CD4-positive, alpha-beta memory T cell (primary cell): Measurements from ENCODE around the gene PHKA1. TPM values are rescaled to one million over a fixed set of nuclear protein-coding genes. Genes with fewer than 3 reads are reported as not detected.
"Not testable (repeated sequence)": the region's sequence is repeated elsewhere in the genome, so short reads cannot be mapped to it uniquely, and the experiment has no call there.

ENCODE experiments used
- CTCF ChIA-PET: fragments of 350-600 bp; sonication (Branson Sonifier 250); formaldehyde crosslinking; loops from one replicate; lab custom pipeline; 2021; ENCODE audit warnings: inconsistent platforms; ENCODE audit not compliant: partially characterized antibody; lab: Charles Lee
- POLR2A ChIA-PET: fragments of 350-600 bp; sonication (Branson Sonifier 250); formaldehyde crosslinking; loops from one replicate; lab custom pipeline; 2021; ENCODE audit not compliant: partially characterized antibody; lab: Charles Lee
- DNase-seq, 5 donors: peaks; one replicate each; pipeline versions ENCODE4 v3.0.0 to v3.0.0-alpha.2; 2020 to 2022; ENCODE audit warnings: mixed read lengths in 1 of 5
- H3K27ac ChIP-seq: one replicate; pipeline ENCODE4 v1.7.0; 2013; ENCODE audit warnings: low read depth, low read length
- H3K27me3 ChIP-seq: 2 replicates; pipeline ENCODE4 v1.7.0; 2013; ENCODE audit warnings: mild to moderate bottlenecking, low read length, moderate library complexity; ENCODE audit not compliant: insufficient read depth
- H3K36me3 ChIP-seq: 2 replicates; pipeline ENCODE4 v1.7.0; 2013; ENCODE audit warnings: mild to moderate bottlenecking, low read length, moderate library complexity; ENCODE audit not compliant: insufficient read depth
- H3K4me1 ChIP-seq: 2 replicates; pipeline ENCODE4 v1.7.0; 2013; ENCODE audit warnings: mild to moderate bottlenecking, low read length, moderate library complexity; ENCODE audit not compliant: insufficient read depth
- H3K4me3 ChIP-seq, 2 donors: one replicate each; pipeline ENCODE4 v1.7.0; 2013; ENCODE audit warnings: low read length in 2 of 2, mild to moderate bottlenecking in 1 of 2
- H3K9me3 ChIP-seq, 2 donors: one replicate each; pipeline ENCODE4 v1.7.0; 2013; ENCODE audit warnings: low read length in 2 of 2, control low read depth in 1 of 2; ENCODE audit not compliant: control insufficient read depth in 1 of 2
- H3K27ac Mint-ChIP-seq, 7 donors: one replicate each; pipeline ENCODE4 v1.8.0; 2020 to 2021; ENCODE audit warnings: mixed read lengths in 7 of 7, mild to moderate bottlenecking in 6 of 7, inconsistent platforms in 3 of 7, moderate library complexity in 3 of 7
- H3K27me3 Mint-ChIP-seq, 2 donors: one replicate each; pipeline ENCODE4 v1.8.0; 2020 to 2021; ENCODE audit warnings: mixed read lengths in 2 of 2
- H3K36me3 Mint-ChIP-seq, 2 donors: one replicate each; pipeline ENCODE4 v1.8.0; 2020 to 2021; ENCODE audit warnings: mixed read lengths in 2 of 2, inconsistent platforms in 1 of 2, mild to moderate bottlenecking in 1 of 2
- H3K4me1 Mint-ChIP-seq, 4 donors: one replicate each; pipeline ENCODE4 v1.8.0; 2020 to 2021; ENCODE audit warnings: mixed read lengths in 4 of 4, mild to moderate bottlenecking in 1 of 4
- H3K4me3 Mint-ChIP-seq, 8 donors: one replicate each; pipeline ENCODE4 v1.8.0; 2020 to 2021; ENCODE audit warnings: mixed read lengths in 8 of 8, mild to moderate bottlenecking in 7 of 8, moderate library complexity in 6 of 8, inconsistent platforms in 3 of 8
- H3K9me3 Mint-ChIP-seq, 8 donors: one replicate each; pipeline ENCODE4 v1.8.0; 2020 to 2021; ENCODE audit warnings: mixed read lengths in 8 of 8, mild to moderate bottlenecking in 5 of 8, inconsistent platforms in 3 of 8, moderate library complexity in 1 of 8
- intact Hi-C: fragments of 100-400 bp; cut with micrococcal nuclease; formaldehyde crosslinking; loops from one replicate; pipeline ENCODE4 v1.15.1; 2023
- polyA plus RNA-seq, 2 donors: library from polyadenylated mRNA; unstranded; fragments of 300-500 nt; fragmentation: Illumina TruSeq; gene quantifications; one replicate each; pipeline ENCODE4 v1.2.3, GENCODE V29; 2021
- total RNA-seq, 2 experiments: library from RNA; stranded (reverse); gene quantifications; one replicate each; pipeline ENCODE4 v1.2.3, GENCODE V29; 2021

Gene PHKA1
- total and polyA plus RNA-seq, 4 experiments from 2014 or later: 0.14 to 0.29 TPM; not detected in 2

DNA sequence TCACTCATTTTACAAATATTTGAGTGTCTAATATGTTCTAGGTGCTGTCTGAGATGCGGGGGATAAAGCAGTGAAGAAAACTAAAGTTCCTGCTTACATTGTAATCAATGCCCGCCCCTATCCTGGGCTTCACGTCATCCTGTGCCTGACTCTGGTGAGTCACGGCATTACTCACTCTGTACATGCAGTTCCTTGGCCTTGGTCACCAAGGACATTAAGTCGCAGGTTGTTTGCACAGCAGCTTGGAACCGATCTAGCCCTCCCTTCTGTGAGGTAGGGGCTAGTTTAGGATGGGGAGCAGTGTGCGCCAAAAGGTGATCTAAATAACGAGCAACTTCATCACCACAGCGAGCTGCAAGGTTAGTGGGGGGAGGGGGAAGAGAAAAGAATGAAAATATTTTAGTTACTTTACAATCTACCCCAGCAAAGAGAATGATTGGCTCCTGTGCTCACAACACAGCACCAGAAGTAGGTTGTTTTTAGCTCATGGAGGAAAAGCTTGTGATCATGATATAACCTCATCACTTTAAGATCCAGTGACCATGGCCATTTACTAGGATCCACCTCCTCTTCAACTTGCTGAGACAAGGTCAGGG, 93.5 kb downstream of the PHKA1 start:
- DNase-seq: no peak
- Histone ChIP-seq H3K27ac (no peak overlapping the region), H3K36me3 (no peaks in the 10 kb centered on the region), H3K4me3 (no peak overlapping the region), H3K27me3 (no peaks in the 10 kb centered on the region), H3K4me1 (no peaks in the 10 kb centered on the region), H3K9me3 (no peaks in the 10 kb centered on the region)
- POLR2A ChIA-PET: no interaction called here
- Mint-ChIP-seq H3K4me1 (peaks cover 0 to 6% (median 2%) of the 10 kb centered on the region in 4 donors), H3K27ac (no peak overlapping the region), H3K27me3 (peaks cover 0 to 2% of the 10 kb centered on the region in 2 donors), H3K4me3 (peak overlapping the region in 1 of 8 donors; percentile 54), H3K36me3 (no peaks in the 10 kb centered on the region), H3K9me3 (peaks cover 0 to 2% (median 0%) of the 10 kb centered on the region in 8 donors)
- intact Hi-C loops: no loop called here
- CTCF ChIA-PET: no interaction called here

DNA sequence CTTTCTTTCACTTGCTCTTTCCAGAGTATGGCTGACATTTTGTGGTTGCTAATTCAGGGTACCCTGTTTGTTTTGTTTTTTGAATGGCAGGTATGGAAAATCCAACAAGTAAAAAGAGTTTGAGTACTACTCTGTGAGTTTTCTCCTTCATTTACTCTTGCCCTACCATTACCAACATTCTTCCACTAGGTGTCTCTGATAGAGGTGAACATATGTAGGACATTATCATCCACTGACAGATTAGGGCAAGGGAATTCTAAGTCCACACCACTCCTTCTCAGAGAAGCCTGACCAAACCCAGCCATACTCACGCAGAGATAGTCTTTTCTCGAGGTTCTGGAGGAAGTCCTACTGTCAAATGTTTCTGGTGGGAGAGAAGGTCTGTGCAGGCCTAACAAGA, 104.8 kb downstream of the PHKA1 start:
- Histone ChIP-seq H3K4me1 (no peaks in the 10 kb centered on the region), H3K4me3 (no peak overlapping the region), H3K27me3 (no peaks in the 10 kb centered on the region), H3K27ac (no peak overlapping the region), H3K36me3 (no peaks in the 10 kb centered on the region), H3K9me3 (no peaks in the 10 kb centered on the region)
- no peaks in the 10 kb centered on the region for H3K9me3 Mint-ChIP-seq
- no peak overlapping the region for H3K4me3 Mint-ChIP-seq
- POLR2A ChIA-PET: no interaction called here
- intact Hi-C loops: no loop called here
- H3K36me3 Mint-ChIP-seq: no peaks in the 10 kb centered on the region
- H3K4me1 Mint-ChIP-seq: no peaks in the 10 kb centered on the region
- DNase-seq: no peak
- no peaks in the 10 kb centered on the region for H3K27me3 Mint-ChIP-seq
- peak overlapping the region in 1 of 7 donors; percentile 64 for H3K27ac Mint-ChIP-seq
- CTCF ChIA-PET: no interaction called here

DNA sequence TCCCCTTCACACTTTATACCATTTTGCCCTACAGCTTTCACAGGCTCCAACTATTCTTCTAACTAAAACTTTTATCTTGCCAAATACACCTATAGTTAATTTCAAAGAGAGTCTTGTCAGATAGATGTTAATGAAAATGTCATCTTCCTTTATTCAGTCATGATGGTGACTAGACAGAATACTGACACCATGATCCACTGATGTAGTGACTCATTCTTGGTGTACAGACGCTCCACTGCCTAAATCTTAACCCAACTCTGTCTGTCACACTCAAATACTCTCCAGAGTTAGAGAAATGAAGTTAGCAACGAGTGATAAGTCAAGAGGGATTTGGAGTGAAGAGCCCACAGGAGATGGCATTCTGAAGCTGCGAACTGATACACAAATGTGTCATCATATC, 109.4 kb downstream of the PHKA1 start:
- ChIA-PET CTCF (no interaction called here), POLR2A (no interaction called here)

DNA sequence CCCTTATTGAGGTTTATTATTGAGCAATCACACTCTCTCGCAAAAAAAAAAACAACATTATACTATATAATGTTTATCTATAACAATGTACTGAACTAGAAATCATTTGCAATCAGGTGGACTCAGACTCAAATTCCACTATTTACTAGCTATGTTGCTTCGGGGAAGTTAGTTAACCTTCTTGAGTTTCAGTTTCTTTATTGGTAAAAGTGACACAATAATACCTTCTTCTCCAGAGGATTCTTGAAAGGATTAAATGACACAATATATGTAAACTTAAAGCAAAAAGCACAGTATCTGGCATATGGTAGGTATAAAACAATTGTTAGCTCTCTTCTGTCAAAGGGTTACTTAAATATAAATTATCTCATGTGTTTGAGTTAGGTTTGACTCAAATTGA, 110.0 kb downstream of the PHKA1 start:
- no peaks in the 10 kb centered on the region for H3K27me3 Mint-ChIP-seq
- H3K9me3 Mint-ChIP-seq: no peaks in the 10 kb centered on the region
- Histone ChIP-seq H3K27me3 (no peaks in the 10 kb centered on the region), H3K4me1 (no peaks in the 10 kb centered on the region), H3K27ac (no peak overlapping the region), H3K4me3 (no peak overlapping the region), H3K36me3 (no peaks in the 10 kb centered on the region), H3K9me3 (no peaks in the 10 kb centered on the region)
- CTCF ChIA-PET: no interaction called here
- H3K4me3 Mint-ChIP-seq: no peak overlapping the region
- POLR2A ChIA-PET: no interaction called here
- intact Hi-C loops: no loop called here
- no peaks in the 10 kb centered on the region for H3K36me3 Mint-ChIP-seq
- DNase-seq: no peak
- no peak overlapping the region for H3K27ac Mint-ChIP-seq
- H3K4me1 Mint-ChIP-seq: peaks cover 0 to 2% (median 0%) of the 10 kb centered on the region in 4 donors

More for the DNA sequence above, 109.4 kb downstream of the PHKA1 start:
- Histone ChIP-seq H3K36me3 (no peaks in the 10 kb centered on the region), H3K27me3 (no peaks in the 10 kb centered on the region), H3K4me3 (no peak overlapping the region), H3K27ac (no peak overlapping the region), H3K4me1 (no peaks in the 10 kb centered on the region), H3K9me3 (no peaks in the 10 kb centered on the region)
- no peak overlapping the region for H3K27ac Mint-ChIP-seq
- intact Hi-C loops: no loop called here
- no peaks in the 10 kb centered on the region for H3K9me3 Mint-ChIP-seq
- no peak overlapping the region for H3K4me3 Mint-ChIP-seq
- DNase-seq: no peak
- H3K36me3 Mint-ChIP-seq: no peaks in the 10 kb centered on the region
- H3K27me3 Mint-ChIP-seq: no peaks in the 10 kb centered on the region
- H3K4me1 Mint-ChIP-seq: peaks cover 0 to 2% (median 0%) of the 10 kb centered on the region in 4 donors

DNA sequence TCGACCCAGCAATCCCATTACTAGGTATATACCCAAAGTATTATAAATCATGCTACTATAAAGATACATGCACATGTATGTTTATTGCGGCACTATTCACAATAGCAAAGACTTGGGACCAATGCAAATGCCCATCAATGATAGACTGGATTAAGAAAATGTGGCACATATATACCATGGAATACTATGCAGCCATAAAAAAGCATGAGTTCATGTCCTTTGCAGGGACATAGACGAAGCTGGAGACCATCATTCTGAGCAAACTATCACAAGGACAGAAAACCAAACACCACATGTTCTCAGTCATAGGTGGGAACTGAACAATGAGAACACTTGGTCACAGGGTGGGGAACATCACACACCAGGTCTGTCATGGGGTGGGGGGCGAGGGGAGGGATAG, 123.1 kb downstream of the PHKA1 start:
- H3K27ac ChIP-seq, H3K4me1 ChIP-seq, H3K9me3 ChIP-seq, CTCF ChIA-PET, POLR2A ChIA-PET, H3K27me3 ChIP-seq, H3K4me3 Mint-ChIP-seq, H3K9me3 Mint-ChIP-seq, DNase-seq, H3K4me3 ChIP-seq, intact Hi-C loops, H3K4me1 Mint-ChIP-seq, H3K27me3 Mint-ChIP-seq, H3K36me3 ChIP-seq, H3K27ac Mint-ChIP-seq, H3K36me3 Mint-ChIP-seq: not testable (repeated sequence)

DNA sequence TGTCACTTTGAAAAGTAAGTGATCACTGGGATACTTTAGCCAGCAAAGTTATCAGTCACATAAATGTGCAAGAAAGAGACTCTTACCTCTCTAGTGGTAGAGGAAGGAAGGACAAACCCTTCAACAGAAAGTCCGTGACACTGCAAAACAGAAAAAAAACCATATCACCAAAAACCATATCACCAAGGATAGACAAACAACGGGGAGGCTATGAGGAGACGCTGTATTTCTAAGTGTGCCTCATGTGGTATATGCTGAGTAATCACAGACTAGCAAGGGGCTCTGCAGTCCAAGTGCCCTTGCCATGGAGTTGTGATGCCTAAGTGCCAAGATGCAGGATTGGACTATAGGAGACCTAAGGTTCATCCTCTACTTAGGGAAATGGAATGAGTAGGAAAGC, 129.9 kb downstream of the PHKA1 start:
- POLR2A ChIA-PET: no interaction called here

DNA sequence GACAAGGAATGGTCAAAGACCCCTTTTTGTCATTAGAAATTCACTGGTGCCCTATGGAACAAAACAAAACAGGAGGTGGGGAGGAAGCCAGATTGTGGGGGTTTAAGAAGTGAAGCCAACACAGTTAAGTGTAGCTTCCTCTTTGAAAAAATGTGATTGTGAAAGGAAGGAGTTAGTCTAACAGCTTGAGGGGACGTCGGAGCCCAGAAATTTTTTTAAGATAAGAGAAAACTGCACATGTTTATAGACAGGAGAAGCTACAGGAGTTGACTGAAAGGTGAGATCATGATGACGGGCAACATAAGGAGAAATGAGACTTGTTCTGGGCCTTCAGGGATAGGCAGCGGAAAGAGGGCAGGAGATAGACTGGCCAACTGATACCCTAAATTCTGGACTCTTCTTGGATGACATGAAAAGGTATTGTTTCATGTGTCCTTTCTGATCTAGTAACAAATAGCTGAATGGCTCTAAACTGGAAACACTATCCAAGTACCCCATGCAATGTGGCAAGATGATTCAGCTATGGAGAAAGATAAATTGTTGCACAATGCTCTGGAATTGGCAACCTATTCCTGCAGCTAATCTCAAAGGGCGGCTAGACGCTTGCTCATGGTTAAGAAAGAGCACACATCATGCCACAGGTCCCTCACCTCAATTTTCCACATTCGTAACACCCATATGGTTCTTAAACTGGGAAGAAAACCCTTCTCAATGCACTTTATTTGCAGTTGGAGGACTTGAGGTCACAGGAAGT, 137.8 kb downstream of the PHKA1 start:
- Mint-ChIP-seq H3K9me3 (no peaks in the 10 kb centered on the region), H3K4me3 (no peak overlapping the region), H3K27ac (no peak overlapping the region), H3K4me1 (peaks cover 3 to 14% (median 6%) of the 10 kb centered on the region in 4 donors), H3K36me3 (peaks cover 0 to 8% of the 10 kb centered on the region in 2 donors), H3K27me3 (no peaks in the 10 kb centered on the region)
- intact Hi-C loops: no loop called here
- no peak for DNase-seq
- Histone ChIP-seq H3K4me3 (no peak overlapping the region), H3K36me3 (no peaks in the 10 kb centered on the region), H3K9me3 (no peaks in the 10 kb centered on the region), H3K4me1 (peaks cover 5% of the 10 kb centered on the region), H3K27me3 (no peaks in the 10 kb centered on the region), H3K27ac (no peak overlapping the region)
- POLR2A ChIA-PET: no interaction called here
- CTCF ChIA-PET: interaction anchor here (0.6 kb wide), 1 partner anchor 294 kb away, joined by 3 read pairs; no protein-coding TSS in a partner anchor

More for the DNA sequence above, 129.9 kb downstream of the PHKA1 start:
- Mint-ChIP-seq H3K36me3 (no peaks in the 10 kb centered on the region), H3K27ac (no peak overlapping the region), H3K4me1 (no peaks in the 10 kb centered on the region), H3K4me3 (no peak overlapping the region), H3K9me3 (peaks cover 0 to 4% (median 0%) of the 10 kb centered on the region in 8 donors), H3K27me3 (no peaks in the 10 kb centered on the region)
- intact Hi-C loops: no loop called here
- H3K4me3 ChIP-seq: no peak overlapping the region
- DNase-seq: no peak
- H3K36me3 ChIP-seq: no peaks in the 10 kb centered on the region
- H3K4me1 ChIP-seq: no peaks in the 10 kb centered on the region
- H3K27ac ChIP-seq: no peak overlapping the region
- no peaks in the 10 kb centered on the region for H3K27me3 ChIP-seq
- CTCF ChIA-PET: no interaction called here
- no peaks in the 10 kb centered on the region for H3K9me3 ChIP-seq
